ACC112 (cell line): Measurements from ENCODE around the gene DIP2A.

Experiments
- H2AFZ ChIP-seq: fragments of 200-600 bp; sonication (generic); one replicate; pipeline ENCODE4 v1.6.0; 2017; ENCODE audit warnings: antibody characterized with exemption, low read length; ENCODE audit not compliant: unreplicated experiment
- H3K27ac ChIP-seq: fragments of 200-600 bp; sonication (generic); 2 replicates; pipeline ENCODE4 v1.5.1; 2014; ENCODE audit warnings: low read depth, mild to moderate bottlenecking, antibody characterized with exemption, low read length, moderate library complexity
- H3K27me3 ChIP-seq: fragments of 200-600 bp; sonication (generic); 2 replicates; pipeline ENCODE4 v1.6.1; 2014; ENCODE audit warnings: mild to moderate bottlenecking, antibody characterized with exemption, low read length, moderate library complexity, mixed read lengths; ENCODE audit not compliant: insufficient read depth
- H3K36me3 ChIP-seq: fragments of 200-600 bp; sonication (generic); 2 replicates; pipeline ENCODE4 v1.6.1; 2016; ENCODE audit warnings: mild to moderate bottlenecking, antibody characterized with exemption, low read length, moderate library complexity, mixed read lengths; ENCODE audit not compliant: insufficient read depth
- H3K4me1 ChIP-seq: fragments of 200-600 bp; sonication (generic); one replicate; pipeline ENCODE4 v1.6.1; 2016; ENCODE audit warnings: low read length, mixed read lengths; ENCODE audit not compliant: insufficient read depth, unreplicated experiment, control insufficient read depth
- H3K4me3 ChIP-seq: fragments of 200-600 bp; sonication (generic); 2 replicates; pipeline ENCODE4 v1.5.1; 2014; ENCODE audit warnings: mild to moderate bottlenecking, low read depth, low read length
- H3K79me2 ChIP-seq: fragments of 200-600 bp; sonication (generic); one replicate; pipeline ENCODE4 v1.6.0; 2016; ENCODE audit warnings: low read length; ENCODE audit not compliant: control insufficient read depth, unreplicated experiment, insufficient read depth

Gene DIP2A

GRCh38 chr21:46618738-46619379 is 160.2 kb downstream of the DIP2A start:
- Histone ChIP-seq H3K4me3 (no peak overlapping the region), H3K4me1 (no peaks in the 10 kb centered on the region), H3K27me3 (peaks cover 8% of the 10 kb centered on the region; the same call in 1 of the 2 replicates), H2AFZ (no peak overlapping the region), H3K36me3 (no peaks in the 10 kb centered on the region), H3K27ac (no peak overlapping the region), H3K79me2 (no peaks in the 10 kb centered on the region)
